Osteocyte (in vitro differentiated cells): ENCODE results near the gene LIN28B. TPM values are rescaled to one million over a fixed set of nuclear protein-coding genes. Genes with fewer than 3 reads are reported as not detected.

Experiments used
- DNase-seq: peaks from one replicate; pipeline ENCODE4 v3.0.0; 2021; ENCODE audit warnings: mixed read lengths; ENCODE audit not compliant: unreplicated experiment; ENCODE audit errors: extremely low spot score
- H3K27ac Mint-ChIP-seq: one replicate; pipeline ENCODE4 v1.8.0; 2021; ENCODE audit warnings: mild to moderate bottlenecking, mixed read lengths; ENCODE audit not compliant: unreplicated experiment
- H3K27me3 Mint-ChIP-seq: one replicate; pipeline ENCODE4 v1.8.0; 2021; ENCODE audit warnings: mixed read lengths; ENCODE audit not compliant: unreplicated experiment
- H3K36me3 Mint-ChIP-seq: one replicate; pipeline ENCODE4 v1.8.0; 2021; ENCODE audit warnings: mixed read lengths; ENCODE audit not compliant: unreplicated experiment
- H3K4me1 Mint-ChIP-seq: one replicate; pipeline ENCODE4 v1.8.0; 2021; ENCODE audit warnings: mixed read lengths; ENCODE audit not compliant: unreplicated experiment
- H3K4me3 Mint-ChIP-seq: one replicate; pipeline ENCODE4 v1.8.0; 2021; ENCODE audit warnings: mild to moderate bottlenecking, moderate library complexity, mixed read lengths; ENCODE audit not compliant: unreplicated experiment
- H3K9me3 Mint-ChIP-seq: one replicate; pipeline ENCODE4 v1.8.0; 2021; ENCODE audit warnings: mixed read lengths; ENCODE audit not compliant: unreplicated experiment
- long read RNA-seq: library from polyadenylated mRNA; unstranded; transcript quantifications from one replicate; pipeline ENCODE4 v2.0.0, GENCODE V29; 2021
- total RNA-seq: library from RNA; stranded (reverse); gene quantifications from 2 replicates; pipeline ENCODE4 v1.2.1, GENCODE V29; 2021
- TF ChIP-seq, protein P1 (sequence below): fragments of 200-600 bp; sonication (generic); IDR thresholded peaks from 2 replicates; pipeline ENCODE4 v1.5.0; 2021; ENCODE audit warnings: antibody characterized with exemption, mild to moderate bottlenecking, moderate library complexity

LIN28B gene, protein sequence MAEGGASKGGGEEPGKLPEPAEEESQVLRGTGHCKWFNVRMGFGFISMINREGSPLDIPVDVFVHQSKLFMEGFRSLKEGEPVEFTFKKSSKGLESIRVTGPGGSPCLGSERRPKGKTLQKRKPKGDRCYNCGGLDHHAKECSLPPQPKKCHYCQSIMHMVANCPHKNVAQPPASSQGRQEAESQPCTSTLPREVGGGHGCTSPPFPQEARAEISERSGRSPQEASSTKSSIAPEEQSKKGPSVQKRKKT
- total RNA-seq, result 0.10 TPM in 1 of 2 replicates, not detected in the other
- long read RNA-seq, result 0 reads

DNA sequence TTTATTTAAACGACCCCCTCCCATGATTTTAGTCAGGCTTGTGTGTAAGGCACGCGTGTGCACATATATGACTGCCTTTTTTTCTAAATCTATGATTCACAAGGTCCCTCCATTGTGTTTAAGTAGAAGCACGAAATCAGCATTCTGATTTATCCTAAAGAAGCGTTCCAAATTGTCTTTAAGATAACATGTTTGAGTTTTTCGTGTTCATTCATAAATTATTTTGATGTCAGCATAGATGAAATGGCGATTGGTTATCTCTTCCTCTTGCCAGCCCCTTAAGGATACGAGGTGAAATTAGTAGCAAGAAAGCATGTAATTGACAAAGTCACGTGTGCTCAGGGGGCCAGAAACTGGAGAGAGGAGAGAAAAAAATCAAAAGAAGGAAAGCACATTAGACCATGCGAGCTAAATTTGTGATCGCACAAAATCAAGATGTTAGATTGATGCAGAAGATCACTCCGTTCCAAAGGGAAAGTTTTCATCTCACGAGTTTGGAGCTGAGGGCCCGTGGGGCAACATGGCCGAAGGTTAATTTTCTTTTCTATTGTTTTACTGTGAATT lies at the start of gene LIN28B:
Gene LIN28B (plus strand): TSS at position 377 of the 564 bp plus-strand sequence. CDS start 144 bp downstream, at position 521.
- TF ChIP-seq, protein P1, sequence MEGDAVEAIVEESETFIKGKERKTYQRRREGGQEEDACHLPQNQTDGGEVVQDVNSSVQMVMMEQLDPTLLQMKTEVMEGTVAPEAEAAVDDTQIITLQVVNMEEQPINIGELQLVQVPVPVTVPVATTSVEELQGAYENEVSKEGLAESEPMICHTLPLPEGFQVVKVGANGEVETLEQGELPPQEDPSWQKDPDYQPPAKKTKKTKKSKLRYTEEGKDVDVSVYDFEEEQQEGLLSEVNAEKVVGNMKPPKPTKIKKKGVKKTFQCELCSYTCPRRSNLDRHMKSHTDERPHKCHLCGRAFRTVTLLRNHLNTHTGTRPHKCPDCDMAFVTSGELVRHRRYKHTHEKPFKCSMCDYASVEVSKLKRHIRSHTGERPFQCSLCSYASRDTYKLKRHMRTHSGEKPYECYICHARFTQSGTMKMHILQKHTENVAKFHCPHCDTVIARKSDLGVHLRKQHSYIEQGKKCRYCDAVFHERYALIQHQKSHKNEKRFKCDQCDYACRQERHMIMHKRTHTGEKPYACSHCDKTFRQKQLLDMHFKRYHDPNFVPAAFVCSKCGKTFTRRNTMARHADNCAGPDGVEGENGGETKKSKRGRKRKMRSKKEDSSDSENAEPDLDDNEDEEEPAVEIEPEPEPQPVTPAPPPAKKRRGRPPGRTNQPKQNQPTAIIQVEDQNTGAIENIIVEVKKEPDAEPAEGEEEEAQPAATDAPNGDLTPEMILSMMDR, result no peak
- peaks cover 72% of the 10 kb centered on the region for H3K27me3 Mint-ChIP-seq
- no peak for DNase-seq
- H3K4me3 Mint-ChIP-seq, result peak within 1 kb of the TSS; percentile 57
- H3K36me3 Mint-ChIP-seq, result no peaks in the 10 kb centered on the region
- H3K9me3 Mint-ChIP-seq, result no peaks in the 10 kb centered on the region
- H3K27ac Mint-ChIP-seq, result no peak within 1 kb of the TSS
- peaks cover 21% of the 10 kb centered on the region for H3K4me1 Mint-ChIP-seq

DNA sequence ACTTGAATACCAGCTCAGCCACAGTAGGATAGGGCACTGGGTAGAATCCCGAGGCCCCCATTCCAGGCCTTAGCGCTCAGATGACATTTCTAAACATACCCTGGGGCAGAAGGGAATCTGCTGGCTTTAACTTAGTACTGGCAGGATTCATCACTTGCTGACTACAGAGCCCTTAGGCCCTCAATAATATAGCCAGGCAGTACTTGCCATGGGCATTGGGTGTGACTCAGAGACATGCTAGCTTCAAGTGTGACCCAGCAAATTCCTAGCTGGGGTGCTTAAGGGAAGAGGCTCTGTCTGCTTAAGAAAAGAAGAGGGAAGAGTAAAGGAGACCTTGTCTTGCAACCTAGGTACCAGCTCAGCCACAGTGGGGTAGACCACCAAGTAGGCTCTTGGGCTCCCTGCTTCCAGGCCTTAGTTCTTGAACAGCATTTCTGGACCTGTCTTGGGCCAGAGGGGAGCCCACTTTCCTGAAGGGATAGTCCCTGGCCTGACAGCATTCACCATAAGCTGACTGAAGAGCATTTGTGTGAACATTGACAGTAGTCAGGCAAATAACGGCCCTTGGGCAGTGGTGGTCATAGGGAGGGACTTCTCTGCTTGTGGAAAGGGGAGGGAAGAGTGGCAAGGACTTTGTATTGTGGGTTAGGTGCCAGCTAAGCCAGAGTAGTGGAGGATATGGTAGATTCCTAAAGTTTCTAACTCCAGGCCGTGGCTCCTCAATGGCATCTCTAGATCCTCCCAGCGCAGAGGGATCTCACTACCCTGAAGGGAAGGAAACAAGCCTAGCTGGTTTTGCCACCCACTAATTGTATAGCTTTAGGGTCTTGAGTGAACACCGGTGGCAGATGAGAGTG lies 48.6 kb upstream of the LIN28B start:
- Mint-ChIP-seq H3K36me3 (no peaks in the 10 kb centered on the region), H3K9me3 (peaks cover 5% of the 10 kb centered on the region), H3K4me3 (no peak overlapping the region), H3K27me3 (peaks cover 16% of the 10 kb centered on the region), H3K4me1 (no peaks in the 10 kb centered on the region), H3K27ac (no peak overlapping the region)
- DNase-seq, result no peak
- TF ChIP-seq, protein P1, result no peak

DNA sequence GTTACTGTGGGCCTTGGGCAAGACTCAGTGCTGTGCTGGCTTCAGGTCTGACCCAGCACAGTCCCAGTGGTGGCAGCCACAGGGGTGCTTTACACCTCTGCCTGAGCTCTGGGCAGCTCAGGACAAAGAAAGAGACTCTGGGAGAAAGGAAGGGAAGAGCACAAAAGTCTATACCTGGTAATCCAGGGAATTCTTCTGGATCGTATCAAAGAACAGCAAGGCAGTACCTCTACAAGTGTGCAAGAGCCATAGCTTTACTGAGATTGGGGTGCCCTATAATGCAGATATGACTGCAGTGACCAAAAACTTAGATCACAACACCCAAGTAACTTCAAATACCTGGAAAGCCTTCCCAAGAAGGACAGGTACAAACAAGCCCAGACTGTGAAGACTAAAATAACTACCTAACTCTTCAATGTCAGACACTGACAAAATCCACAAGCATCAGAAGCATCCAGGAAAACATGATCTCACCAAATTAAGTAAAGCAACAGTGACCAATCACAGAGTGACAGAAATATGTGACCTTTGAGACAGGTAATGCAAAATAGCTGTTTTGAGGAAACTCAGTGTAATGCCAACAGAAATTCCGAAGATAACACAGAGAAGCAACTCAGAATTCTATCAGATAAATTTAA lies 47.9 kb upstream of the LIN28B start:
- no peak for DNase-seq
- Mint-ChIP-seq H3K27ac (no peak overlapping the region), H3K27me3 (peaks cover 23% of the 10 kb centered on the region), H3K9me3 (peaks cover 5% of the 10 kb centered on the region), H3K36me3 (no peaks in the 10 kb centered on the region), H3K4me1 (no peaks in the 10 kb centered on the region), H3K4me3 (no peak overlapping the region)
- TF ChIP-seq, protein P1, result no peak

DNA sequence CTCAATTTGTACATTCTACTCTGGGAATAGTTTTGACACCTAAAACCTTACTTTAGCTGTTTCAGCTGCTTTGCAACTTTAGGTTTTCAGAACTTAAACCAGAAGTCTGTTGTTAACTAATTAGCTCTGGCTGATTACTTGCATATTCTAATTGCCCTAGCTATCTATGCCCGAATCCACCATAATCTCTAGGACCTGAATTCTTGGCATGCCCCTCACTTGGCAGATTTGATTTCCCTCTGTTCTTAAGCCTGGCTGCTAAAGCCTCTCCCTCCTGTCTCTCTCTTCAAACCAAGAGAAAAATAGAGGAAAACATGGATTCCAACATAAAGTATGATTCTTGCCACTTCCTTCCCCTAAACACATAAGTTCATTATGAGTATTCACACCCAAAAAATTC lies 35.0 kb upstream of the LIN28B start:
- Mint-ChIP-seq H3K36me3 (no peaks in the 10 kb centered on the region), H3K27ac (no peak overlapping the region), H3K27me3 (peaks cover 41% of the 10 kb centered on the region), H3K4me1 (no peaks in the 10 kb centered on the region), H3K9me3 (no peaks in the 10 kb centered on the region), H3K4me3 (no peak overlapping the region)
- no peak for DNase-seq
- TF ChIP-seq, protein P1, result no peak
